ENCODE data around the gene ARHGAP4.

ARHGAP4 gene

GRCh38 chrX:153868576-153869472 is 57.2 kb downstream of the ARHGAP4 start:
- no peak for DNase-seq (ENCODE audit: low read depth in 2 of 2)
- no peak overlapping the region for H3K4me3 ChIP-seq (replicated peaks in 1 of 2; ENCODE audit: low read depth in 2 of 2, low read length in 2 of 2)

DNA sequence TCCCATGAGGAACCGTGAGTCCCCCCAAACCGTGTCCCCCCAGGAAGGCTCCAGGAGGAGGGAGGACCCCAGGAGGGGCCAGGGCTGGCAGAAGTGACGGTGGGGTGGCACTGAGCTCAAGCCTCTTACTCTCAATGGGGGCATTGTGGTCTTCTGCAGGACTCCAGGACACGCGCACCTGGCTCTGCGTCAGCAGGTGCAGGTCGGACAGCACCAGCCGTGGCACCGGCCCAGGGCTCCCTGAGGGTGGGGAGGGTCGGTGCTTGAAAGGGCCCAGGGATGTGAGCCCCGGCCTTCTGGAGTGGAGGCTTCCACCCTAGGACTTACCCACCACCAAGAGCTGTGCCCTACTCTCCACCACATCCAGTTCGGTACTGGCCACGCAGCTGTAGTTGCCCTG is 58.4 kb downstream of the ARHGAP4 start:
- DNase-seq (ENCODE audit: low read depth in 2 of 2): no peak
- no peak overlapping the region for H3K4me3 ChIP-seq (replicated peaks in 1 of 2; ENCODE audit: low read depth in 2 of 2, low read length in 2 of 2)
- TF ChIP-seq, protein P1, sequence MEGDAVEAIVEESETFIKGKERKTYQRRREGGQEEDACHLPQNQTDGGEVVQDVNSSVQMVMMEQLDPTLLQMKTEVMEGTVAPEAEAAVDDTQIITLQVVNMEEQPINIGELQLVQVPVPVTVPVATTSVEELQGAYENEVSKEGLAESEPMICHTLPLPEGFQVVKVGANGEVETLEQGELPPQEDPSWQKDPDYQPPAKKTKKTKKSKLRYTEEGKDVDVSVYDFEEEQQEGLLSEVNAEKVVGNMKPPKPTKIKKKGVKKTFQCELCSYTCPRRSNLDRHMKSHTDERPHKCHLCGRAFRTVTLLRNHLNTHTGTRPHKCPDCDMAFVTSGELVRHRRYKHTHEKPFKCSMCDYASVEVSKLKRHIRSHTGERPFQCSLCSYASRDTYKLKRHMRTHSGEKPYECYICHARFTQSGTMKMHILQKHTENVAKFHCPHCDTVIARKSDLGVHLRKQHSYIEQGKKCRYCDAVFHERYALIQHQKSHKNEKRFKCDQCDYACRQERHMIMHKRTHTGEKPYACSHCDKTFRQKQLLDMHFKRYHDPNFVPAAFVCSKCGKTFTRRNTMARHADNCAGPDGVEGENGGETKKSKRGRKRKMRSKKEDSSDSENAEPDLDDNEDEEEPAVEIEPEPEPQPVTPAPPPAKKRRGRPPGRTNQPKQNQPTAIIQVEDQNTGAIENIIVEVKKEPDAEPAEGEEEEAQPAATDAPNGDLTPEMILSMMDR (IDR thresholded peaks at IDR 0.05; ENCODE audit: low read depth, low read length): no peak

More at GRCh38 chrX:153868576-153869472, 57.2 kb downstream of the ARHGAP4 start:
- TF ChIP-seq, protein P1 (IDR thresholded peaks at IDR 0.05; ENCODE audit: low read depth, low read length): no peak

DNA sequence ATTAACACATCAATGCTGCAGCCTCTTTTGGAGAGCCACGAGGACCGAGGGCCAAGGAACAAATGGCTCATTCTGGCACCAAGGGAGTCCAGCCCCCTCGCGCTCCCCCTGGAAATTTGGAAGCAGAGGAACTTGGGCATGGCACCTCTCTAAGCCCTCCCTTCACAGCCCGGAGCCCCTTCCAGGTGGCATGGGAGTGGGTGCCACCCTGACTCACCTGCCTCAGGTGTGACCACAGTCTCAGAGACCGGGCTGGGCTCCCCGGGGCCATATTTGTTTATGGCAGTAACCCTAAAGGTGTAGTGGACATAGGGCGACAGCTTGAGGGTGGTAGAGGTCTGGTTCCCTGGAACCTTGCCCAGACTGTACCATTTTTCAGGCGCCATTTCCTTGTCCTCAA is 58.9 kb downstream of the ARHGAP4 start:
- no peak overlapping the region for H3K4me3 ChIP-seq (replicated peaks in 1 of 2; ENCODE audit: low read depth in 2 of 2, low read length in 2 of 2)
- TF ChIP-seq, protein P1 (IDR thresholded peaks at IDR 0.05; ENCODE audit: low read depth, low read length): no peak
- no peak for DNase-seq (ENCODE audit: low read depth in 2 of 2)

DNA sequence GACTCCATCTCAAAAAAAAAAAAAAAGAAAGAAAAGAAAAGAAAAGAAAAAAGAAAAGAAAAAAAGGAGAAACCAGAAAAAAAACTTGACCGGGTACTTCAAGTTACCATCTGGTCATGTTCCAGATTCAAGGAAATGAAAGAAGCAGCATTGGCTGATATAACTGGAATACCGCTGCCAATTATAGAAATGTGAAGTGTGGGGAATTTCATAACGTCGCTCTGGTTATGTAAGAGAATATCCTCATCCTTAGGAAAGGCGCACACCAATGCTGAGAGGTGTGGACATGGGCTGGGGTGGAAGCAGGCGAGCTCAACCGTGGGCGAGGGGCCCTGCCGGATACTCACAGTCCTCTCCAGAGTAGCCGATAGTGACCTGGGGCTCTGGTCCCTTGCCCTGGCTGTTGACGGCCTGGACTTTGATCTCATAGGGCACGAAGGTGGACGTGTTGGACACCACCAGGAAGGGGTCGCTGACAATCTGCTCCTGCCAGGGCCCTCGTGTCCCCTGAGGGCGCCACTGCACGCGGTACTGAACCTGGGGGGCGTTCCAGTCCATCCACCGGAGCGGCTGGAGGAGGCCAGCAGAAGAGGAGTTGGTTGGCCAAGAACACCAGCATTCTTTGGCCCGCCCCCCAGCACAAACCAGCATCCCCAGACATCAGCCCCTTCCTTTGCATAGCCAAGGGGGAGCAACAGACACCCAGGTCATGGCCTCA is 59.6 kb downstream of the ARHGAP4 start:
- no peak for DNase-seq (ENCODE audit: low read depth in 2 of 2)
- TF ChIP-seq, protein P1 (IDR thresholded peaks at IDR 0.05; ENCODE audit: low read depth, low read length): no peak
- no peak overlapping the region for H3K4me3 ChIP-seq (replicated peaks in 1 of 2; ENCODE audit: low read depth in 2 of 2, low read length in 2 of 2)

GRCh38 chrX:153865685-153866084 is 60.4 kb downstream of the ARHGAP4 start:
- H3K4me3 ChIP-seq (replicated peaks in 1 of 2; ENCODE audit: low read depth in 2 of 2, low read length in 2 of 2): no peak overlapping the region
- no peak for DNase-seq (ENCODE audit: low read depth in 2 of 2)
- TF ChIP-seq, protein P1 (IDR thresholded peaks at IDR 0.05; ENCODE audit: low read depth, low read length): no peak

GRCh38 chrX:153865321-153865580 is 60.8 kb downstream of the ARHGAP4 start:
- H3K4me3 ChIP-seq (replicated peaks in 1 of 2; ENCODE audit: low read depth in 2 of 2, low read length in 2 of 2): no peak overlapping the region
- TF ChIP-seq, protein P1 (IDR thresholded peaks at IDR 0.05; ENCODE audit: low read depth, low read length): no peak
- DNase-seq (ENCODE audit: low read depth in 2 of 2): no peak
